GM12878 (cell line): ENCODE measurements around the gene UST. TPM values are rescaled to one million over a fixed set of nuclear protein-coding genes. Genes with fewer than 3 reads are reported as not detected.

Experiments
- ATF2 ChIP-seq: IDR thresholded peaks from 2 replicates; pipeline ENCODE4 v1.6.1; 2012; ENCODE audit warnings: low read length, inconsistent platforms
- FOXM1 ChIP-seq: IDR thresholded peaks from 2 replicates; pipeline ENCODE4 v1.6.1; 2012; ENCODE audit warnings: low read depth, mild to moderate bottlenecking, inconsistent platforms, low read length, moderate library complexity
- HCFC1 ChIP-seq: fragments of 150-350 bp; IDR thresholded peaks from 2 replicates; pipeline ENCODE4 v1.6.1; 2014; ENCODE audit warnings: low read length
- MTA3 ChIP-seq: IDR thresholded peaks from 2 replicates; pipeline ENCODE4 v1.6.1; 2012; ENCODE audit warnings: low read length, inconsistent platforms, borderline replicate concordance
- NR2C1 ChIP-seq: fragments of 450-650 bp; IDR thresholded peaks from 2 replicates; pipeline ENCODE4 v1.6.1; 2017; ENCODE audit warnings: antibody characterized with exemption, mild to moderate bottlenecking, moderate library complexity
- RCOR1 ChIP-seq: conservative IDR thresholded peaks from 2 replicates; pipeline ENCODE4 v1.6.1; 2012; ENCODE audit warnings: low read depth, low read length, improper control_type of control experiment
- RELA ChIP-seq: fragments of 450-650 bp; IDR thresholded peaks from 2 replicates; pipeline ENCODE4 v1.8.0; 2014; ENCODE audit warnings: borderline replicate concordance; ENCODE audit not compliant: partially characterized antibody
- SMAD5 ChIP-seq: IDR thresholded peaks from 2 replicates; pipeline ENCODE4 v1.6.1; 2016; ENCODE audit warnings: antibody characterized with exemption, low read depth
- TARDBP ChIP-seq: IDR thresholded peaks from 2 replicates; pipeline ENCODE4 v1.6.1; 2016; ENCODE audit warnings: borderline replicate concordance
- YY1 ChIP-seq: IDR thresholded peaks from 2 replicates; pipeline ENCODE4 v1.6.1; 2011; ENCODE audit warnings: low read depth, mild to moderate bottlenecking, low read length
- ZNF24 ChIP-seq: fragments of 450-650 bp; IDR thresholded peaks from 2 replicates; pipeline ENCODE4 v1.6.1; 2017; ENCODE audit warnings: antibody characterized with exemption, mild to moderate bottlenecking
- ZNF622 ChIP-seq: fragments of 450-650 bp; IDR thresholded peaks from 2 replicates; pipeline ENCODE4 v1.6.1; 2017; ENCODE audit warnings: mild to moderate bottlenecking, inconsistent platforms
- polyA plus RNA-seq, 11 experiments: library from polyadenylated mRNA; depleted of rRNA in 4 of 11; unstranded in 6 of 11; stranded (reverse) in 5 of 11; fragments of >200 nt; fragmentation: Nextera tagmentation in 4 of 11; fragmentation: Illumina TruSeq in 1 of 11; extraction: Ambion mirVana in 4 of 11; extraction: Trizol in 1 of 11; gene quantifications; 1 replicate in 1 of 11; 2 replicates in 10 of 11; pipeline versions ENCODE4 v1.2.1 to v1.2.3, GENCODE V29; 2011 to 2016; ENCODE audit warnings: inconsistent platforms in 2 of 11, missing spikeins in 2 of 11, low read depth in 1 of 11
- total RNA-seq, 4 experiments: library from RNA; depleted of rRNA in 3 of 4; stranded (reverse); fragments of >200 nt in 3 of 4; fragmentation: Illumina TruSeq in 1 of 4; extraction: Trizol in 1 of 4; gene quantifications; 2 replicates each; pipeline versions ENCODE4 v1.2.1 to v1.2.3, GENCODE V29; 2013 to 2021
- TF ChIP-seq, protein P1 (sequence below): fragments of 450-650 bp; IDR thresholded peaks from 2 replicates; pipeline ENCODE4 v1.6.1; 2018; ENCODE audit warnings: mild to moderate bottlenecking, low read depth, moderate library complexity; ENCODE audit not compliant: partially characterized antibody
- TF ChIP-seq, protein P2 (sequence below): IDR thresholded peaks from 2 replicates; pipeline ENCODE4 v1.6.1; 2012; ENCODE audit warnings: improper control_type of control experiment, low read depth, low read length; ENCODE audit not compliant: insufficient replicate concordance
- TF ChIP-seq, protein P3 (sequence below): fragments of 450-650 bp; IDR thresholded peaks from 2 replicates; pipeline ENCODE4 v1.6.1; 2017; ENCODE audit warnings: borderline replicate concordance
- TF ChIP-seq, protein P4 (sequence below): fragments of 450-650 bp; IDR thresholded peaks from 2 replicates; pipeline ENCODE4 v1.6.1; 2017; ENCODE audit warnings: mild to moderate bottlenecking

The UST gene
- total and polyA plus RNA-seq, 10 of the 15 experiments (the other 5 are each of a cell fraction or from before 2014, with no cell fraction given), result 0.74 to 43.3 (median 2.2) TPM

DNA sequence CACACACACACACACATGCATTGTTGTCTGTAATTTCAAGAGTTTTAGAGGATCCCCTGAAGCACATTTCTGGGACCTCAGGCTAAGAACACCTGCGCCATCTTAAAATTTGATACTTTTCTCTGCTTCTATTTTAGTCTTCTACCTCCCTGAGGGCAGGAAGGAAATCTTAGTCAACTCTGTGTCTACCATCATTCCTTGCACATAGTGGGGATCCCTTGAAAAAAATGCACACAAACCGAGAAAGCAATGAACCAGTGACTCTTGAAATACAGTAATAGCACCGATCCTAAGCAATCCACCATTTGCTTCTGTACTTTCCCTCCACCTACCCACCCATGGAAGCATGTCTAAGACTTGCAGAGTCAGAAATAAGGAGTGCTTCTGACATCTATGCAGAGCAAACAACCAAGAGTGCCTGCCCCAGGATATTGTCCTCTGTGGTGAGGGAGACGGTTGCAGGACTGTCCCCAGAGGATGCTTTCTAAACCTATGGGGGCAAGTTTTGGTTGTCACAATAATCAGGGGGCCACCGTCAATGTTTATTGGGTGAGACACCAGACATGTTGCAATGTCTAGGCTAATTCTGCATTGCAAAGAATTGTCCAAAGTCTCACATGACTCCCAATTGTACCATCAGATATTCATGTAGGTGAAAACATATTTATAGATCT, 362.7 kb downstream of the UST start (continued):
- TF ChIP-seq, protein P1, sequence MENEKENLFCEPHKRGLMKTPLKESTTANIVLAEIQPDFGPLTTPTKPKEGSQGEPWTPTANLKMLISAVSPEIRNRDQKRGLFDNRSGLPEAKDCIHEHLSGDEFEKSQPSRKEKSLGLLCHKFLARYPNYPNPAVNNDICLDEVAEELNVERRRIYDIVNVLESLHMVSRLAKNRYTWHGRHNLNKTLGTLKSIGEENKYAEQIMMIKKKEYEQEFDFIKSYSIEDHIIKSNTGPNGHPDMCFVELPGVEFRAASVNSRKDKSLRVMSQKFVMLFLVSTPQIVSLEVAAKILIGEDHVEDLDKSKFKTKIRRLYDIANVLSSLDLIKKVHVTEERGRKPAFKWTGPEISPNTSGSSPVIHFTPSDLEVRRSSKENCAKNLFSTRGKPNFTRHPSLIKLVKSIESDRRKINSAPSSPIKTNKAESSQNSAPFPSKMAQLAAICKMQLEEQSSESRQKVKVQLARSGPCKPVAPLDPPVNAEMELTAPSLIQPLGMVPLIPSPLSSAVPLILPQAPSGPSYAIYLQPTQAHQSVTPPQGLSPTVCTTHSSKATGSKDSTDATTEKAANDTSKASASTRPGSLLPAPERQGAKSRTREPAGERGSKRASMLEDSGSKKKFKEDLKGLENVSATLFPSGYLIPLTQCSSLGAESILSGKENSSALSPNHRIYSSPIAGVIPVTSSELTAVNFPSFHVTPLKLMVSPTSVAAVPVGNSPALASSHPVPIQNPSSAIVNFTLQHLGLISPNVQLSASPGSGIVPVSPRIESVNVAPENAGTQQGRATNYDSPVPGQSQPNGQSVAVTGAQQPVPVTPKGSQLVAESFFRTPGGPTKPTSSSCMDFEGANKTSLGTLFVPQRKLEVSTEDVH, result no peak
- TF ChIP-seq ZNF24, result no peak
- peak; percentile 59; the same call in 1 of the 2 replicates for TF ChIP-seq YY1
- TF ChIP-seq NR2C1, result no peak
- TF ChIP-seq, protein P2, sequence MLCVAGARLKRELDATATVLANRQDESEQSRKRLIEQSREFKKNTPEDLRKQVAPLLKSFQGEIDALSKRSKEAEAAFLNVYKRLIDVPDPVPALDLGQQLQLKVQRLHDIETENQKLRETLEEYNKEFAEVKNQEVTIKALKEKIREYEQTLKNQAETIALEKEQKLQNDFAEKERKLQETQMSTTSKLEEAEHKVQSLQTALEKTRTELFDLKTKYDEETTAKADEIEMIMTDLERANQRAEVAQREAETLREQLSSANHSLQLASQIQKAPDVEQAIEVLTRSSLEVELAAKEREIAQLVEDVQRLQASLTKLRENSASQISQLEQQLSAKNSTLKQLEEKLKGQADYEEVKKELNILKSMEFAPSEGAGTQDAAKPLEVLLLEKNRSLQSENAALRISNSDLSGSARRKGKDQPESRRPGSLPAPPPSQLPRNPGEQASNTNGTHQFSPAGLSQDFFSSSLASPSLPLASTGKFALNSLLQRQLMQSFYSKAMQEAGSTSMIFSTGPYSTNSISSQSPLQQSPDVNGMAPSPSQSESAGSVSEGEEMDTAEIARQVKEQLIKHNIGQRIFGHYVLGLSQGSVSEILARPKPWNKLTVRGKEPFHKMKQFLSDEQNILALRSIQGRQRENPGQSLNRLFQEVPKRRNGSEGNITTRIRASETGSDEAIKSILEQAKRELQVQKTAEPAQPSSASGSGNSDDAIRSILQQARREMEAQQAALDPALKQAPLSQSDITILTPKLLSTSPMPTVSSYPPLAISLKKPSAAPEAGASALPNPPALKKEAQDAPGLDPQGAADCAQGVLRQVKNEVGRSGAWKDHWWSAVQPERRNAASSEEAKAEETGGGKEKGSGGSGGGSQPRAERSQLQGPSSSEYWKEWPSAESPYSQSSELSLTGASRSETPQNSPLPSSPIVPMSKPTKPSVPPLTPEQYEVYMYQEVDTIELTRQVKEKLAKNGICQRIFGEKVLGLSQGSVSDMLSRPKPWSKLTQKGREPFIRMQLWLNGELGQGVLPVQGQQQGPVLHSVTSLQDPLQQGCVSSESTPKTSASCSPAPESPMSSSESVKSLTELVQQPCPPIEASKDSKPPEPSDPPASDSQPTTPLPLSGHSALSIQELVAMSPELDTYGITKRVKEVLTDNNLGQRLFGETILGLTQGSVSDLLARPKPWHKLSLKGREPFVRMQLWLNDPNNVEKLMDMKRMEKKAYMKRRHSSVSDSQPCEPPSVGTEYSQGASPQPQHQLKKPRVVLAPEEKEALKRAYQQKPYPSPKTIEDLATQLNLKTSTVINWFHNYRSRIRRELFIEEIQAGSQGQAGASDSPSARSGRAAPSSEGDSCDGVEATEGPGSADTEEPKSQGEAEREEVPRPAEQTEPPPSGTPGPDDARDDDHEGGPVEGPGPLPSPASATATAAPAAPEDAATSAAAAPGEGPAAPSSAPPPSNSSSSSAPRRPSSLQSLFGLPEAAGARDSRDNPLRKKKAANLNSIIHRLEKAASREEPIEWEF, result no peak
- no peak for TF ChIP-seq ZNF622
- TF ChIP-seq ATF2, result peak; percentile 33; the same call in 1 of the 2 replicates
- TF ChIP-seq TARDBP, result no peak
- no peak for TF ChIP-seq HCFC1
- TF ChIP-seq MTA3, result no peak
- TF ChIP-seq, protein P3, sequence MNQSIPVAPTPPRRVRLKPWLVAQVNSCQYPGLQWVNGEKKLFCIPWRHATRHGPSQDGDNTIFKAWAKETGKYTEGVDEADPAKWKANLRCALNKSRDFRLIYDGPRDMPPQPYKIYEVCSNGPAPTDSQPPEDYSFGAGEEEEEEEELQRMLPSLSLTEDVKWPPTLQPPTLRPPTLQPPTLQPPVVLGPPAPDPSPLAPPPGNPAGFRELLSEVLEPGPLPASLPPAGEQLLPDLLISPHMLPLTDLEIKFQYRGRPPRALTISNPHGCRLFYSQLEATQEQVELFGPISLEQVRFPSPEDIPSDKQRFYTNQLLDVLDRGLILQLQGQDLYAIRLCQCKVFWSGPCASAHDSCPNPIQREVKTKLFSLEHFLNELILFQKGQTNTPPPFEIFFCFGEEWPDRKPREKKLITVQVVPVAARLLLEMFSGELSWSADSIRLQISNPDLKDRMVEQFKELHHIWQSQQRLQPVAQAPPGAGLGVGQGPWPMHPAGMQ, result no peak
- no peak for TF ChIP-seq SMAD5
- no peak for TF ChIP-seq RCOR1
- TF ChIP-seq FOXM1, result peak; percentile 72; the same call in 1 of the 2 replicates
- no peak for TF ChIP-seq RELA
- TF ChIP-seq, protein P4, sequence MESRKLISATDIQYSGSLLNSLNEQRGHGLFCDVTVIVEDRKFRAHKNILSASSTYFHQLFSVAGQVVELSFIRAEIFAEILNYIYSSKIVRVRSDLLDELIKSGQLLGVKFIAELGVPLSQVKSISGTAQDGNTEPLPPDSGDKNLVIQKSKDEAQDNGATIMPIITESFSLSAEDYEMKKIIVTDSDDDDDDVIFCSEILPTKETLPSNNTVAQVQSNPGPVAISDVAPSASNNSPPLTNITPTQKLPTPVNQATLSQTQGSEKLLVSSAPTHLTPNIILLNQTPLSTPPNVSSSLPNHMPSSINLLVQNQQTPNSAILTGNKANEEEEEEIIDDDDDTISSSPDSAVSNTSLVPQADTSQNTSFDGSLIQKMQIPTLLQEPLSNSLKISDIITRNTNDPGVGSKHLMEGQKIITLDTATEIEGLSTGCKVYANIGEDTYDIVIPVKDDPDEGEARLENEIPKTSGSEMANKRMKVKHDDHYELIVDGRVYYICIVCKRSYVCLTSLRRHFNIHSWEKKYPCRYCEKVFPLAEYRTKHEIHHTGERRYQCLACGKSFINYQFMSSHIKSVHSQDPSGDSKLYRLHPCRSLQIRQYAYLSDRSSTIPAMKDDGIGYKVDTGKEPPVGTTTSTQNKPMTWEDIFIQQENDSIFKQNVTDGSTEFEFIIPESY, result no peak
